Measurements from ENCODE around the gene CDH24. TPM values are rescaled to one million over a fixed set of nuclear protein-coding genes. Genes with fewer than 3 reads are reported as not detected.
"Not testable (repeated sequence)": the region's sequence is repeated elsewhere in the genome, so short reads cannot be mapped to it uniquely, and the experiment has no call there.

The CDH24 gene
- total and polyA plus RNA-seq, 5 donors = 0.95 to 2.5 (median 2.3) TPM

DNA sequence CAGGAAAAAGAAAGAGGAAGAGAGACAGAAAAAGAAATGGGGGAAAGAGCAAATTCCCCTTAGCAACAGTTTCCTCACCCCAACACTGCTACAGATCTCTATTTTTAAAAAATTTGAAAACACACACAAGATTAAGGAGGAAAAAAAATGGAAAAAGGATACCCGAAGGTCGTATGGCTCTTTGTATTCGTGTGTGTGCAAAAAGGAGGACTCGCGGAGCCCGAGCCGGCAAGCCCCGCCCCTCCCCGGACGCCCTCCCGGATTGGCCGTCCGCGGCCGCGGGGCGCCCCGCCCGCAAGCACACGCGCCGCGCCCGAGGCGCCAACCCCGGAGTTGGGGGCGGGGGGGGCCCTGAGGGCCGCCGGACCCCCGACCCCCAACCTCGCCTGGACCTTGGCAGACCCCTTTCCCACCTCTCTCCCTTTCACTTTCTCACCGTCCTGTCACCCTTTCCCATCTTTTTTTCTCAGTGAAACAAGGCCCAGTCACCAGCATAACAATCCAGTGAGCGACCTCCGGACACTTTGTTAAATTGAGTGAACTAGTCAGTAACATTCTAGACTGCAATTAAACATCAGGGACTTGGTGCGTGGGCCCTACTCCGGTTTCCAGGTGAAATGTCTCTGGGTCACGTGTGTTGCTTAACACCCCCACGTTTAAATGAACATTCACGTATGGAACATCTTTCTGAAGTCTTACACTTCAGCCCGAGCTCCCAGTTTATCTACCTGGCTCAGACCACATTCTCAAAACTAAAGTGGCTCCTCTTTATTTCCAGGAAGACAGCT, 47.2 kb downstream of the CDH24 start, which contains the start of gene C14orf93:
Gene C14orf93 (minus strand): TSS at position 205 of the 788 bp plus-strand sequence. CDS start 11,120 bp downstream, outside the sequence.
- peak within 1 kb of the TSS; percentile 87 for H3K27ac ChIP-seq (ENCODE audit: low read length)
- WGBS = 1% methylated on average over 40 of the region's 40 CpGs
- no peaks in the 10 kb centered on the region for H3K27me3 ChIP-seq (ENCODE audit: control insufficient read depth, insufficient read depth)
- intact Hi-C loops (cut with DNase I) = no loop called here
- H3K9me3 ChIP-seq (ENCODE audit: control insufficient read depth, low read length) = no peaks in the 10 kb centered on the region
- H3K4me1 ChIP-seq (ENCODE audit: control insufficient read depth, insufficient read depth, low read length) = no peaks in the 10 kb centered on the region
- H3K4me3 ChIP-seq (ENCODE audit: low read length) = peak within 1 kb of the TSS; percentile 90
- peak; percentile 85 to 95 (median 93) for DNase-seq
- peak; percentile 60 to 64 for ATAC-seq

DNA sequence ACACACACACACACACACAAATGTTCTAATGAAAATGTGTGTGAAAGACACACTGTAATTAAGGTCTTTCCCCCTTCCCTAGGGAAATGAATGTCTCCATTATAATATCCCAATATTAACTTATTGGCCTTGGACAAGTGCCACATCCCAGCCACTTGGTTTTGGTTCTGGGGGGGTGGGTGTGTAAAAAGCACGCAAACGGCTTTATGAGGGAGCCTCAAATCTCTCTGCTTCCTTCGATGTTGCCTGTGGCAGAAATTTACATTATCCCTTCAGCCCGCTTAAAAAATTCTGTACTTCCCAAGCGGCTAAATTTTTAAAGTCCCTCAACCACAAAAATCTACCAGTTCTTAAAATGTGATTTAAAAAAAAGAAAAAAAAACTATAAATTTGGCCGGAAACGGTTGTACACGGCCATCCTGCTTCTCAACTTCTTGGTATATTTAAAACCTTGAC, 47.8 kb downstream of the CDH24 start:
- intact Hi-C loops (cut with DNase I) = no loop called here

DNA sequence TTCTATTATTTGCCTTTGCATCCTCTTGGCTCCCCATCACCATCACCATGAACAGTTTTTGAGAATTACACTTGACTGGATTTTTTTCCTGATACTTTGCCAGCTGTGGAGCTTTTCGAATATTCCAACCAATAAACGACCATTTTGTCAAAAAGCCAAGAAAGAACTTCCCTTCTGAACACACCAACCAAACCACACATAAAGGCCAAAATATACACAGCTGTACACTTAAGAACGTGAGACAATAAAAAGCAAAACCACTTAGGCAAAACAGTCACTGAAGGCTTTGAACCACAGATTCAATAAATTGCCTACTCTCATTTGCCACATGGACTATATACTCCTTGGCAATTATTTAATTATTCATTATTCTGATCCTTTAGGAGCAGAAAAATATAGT, 48.5 kb downstream of the CDH24 start:
- Histone ChIP-seq H3K4me3 (ENCODE audit: low read length) (no peak overlapping the region), H3K27ac (ENCODE audit: low read length) (no peak overlapping the region)
- intact Hi-C loops (cut with DNase I) = no loop called here

More for the DNA sequence above, 47.8 kb downstream of the CDH24 start:
- 32% methylated on average over 8 of the region's 8 CpGs for WGBS
- ATAC-seq = no peak
- no peak for DNase-seq
- no peak overlapping the region for H3K27ac ChIP-seq (ENCODE audit: low read length)
- H3K4me1 ChIP-seq (ENCODE audit: control insufficient read depth, insufficient read depth, low read length) = no peaks in the 10 kb centered on the region
- H3K9me3 ChIP-seq (ENCODE audit: control insufficient read depth, low read length) = no peaks in the 10 kb centered on the region
- H3K4me3 ChIP-seq (ENCODE audit: low read length) = peak overlapping the region; percentile 90
- H3K27me3 ChIP-seq (ENCODE audit: control insufficient read depth, insufficient read depth) = no peaks in the 10 kb centered on the region

DNA sequence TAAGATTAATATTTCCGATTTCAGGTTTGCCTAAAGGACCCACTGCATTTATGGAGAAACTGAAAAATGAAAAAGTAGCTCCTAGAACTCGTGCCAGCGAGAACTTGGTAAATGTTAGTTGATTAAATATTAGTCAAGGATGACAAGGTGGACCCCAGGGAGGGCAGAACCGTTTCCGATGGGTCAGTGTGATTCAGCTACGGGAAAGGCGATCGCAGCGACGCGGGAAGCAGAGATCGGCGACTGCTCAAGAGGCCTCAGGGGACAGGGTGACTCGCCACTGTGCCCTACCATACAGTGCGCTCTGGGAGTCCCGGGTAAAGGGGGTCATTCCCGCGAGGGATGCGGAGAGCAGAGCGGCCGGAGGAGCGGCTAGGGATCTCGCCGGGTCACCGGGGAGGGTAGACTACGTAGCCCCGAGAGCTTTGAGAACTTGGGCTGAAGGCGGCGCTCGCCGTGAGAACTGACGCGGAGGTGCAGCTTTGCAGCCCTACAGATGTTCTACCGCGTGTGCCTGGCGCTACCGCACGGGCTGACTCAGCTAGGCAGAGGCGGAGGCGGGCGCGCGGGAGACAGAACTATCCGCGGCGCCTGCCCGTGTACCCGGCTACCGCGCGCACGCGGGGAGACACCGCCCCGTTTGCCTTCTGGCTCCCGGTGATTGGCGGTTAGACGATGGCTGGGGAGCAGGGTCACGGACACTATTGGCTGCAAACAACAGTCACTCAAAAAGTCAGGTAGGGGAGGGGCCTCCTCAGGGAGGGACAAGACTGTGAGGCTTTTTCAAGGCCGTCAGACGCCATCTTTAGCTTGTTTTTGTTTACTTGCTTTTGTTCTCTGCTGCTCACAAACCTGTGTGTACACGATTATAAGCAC, 50.5 kb downstream of the CDH24 start:
- H3K4me1 ChIP-seq (ENCODE audit: control insufficient read depth, insufficient read depth, low read length) = no peaks in the 10 kb centered on the region
- WGBS = under 1% methylated on average over 62 of the region's 62 CpGs
- ATAC-seq (peak; percentile 99), DNase-seq (peak; percentile 96 to 98 (median 97))
- intact Hi-C loops (cut with DNase I) = no loop called here
- peak overlapping the region; percentile 97 for H3K27ac ChIP-seq (ENCODE audit: low read length)
- peak overlapping the region; percentile 65 for H3K4me3 ChIP-seq (ENCODE audit: low read length)
- no peaks in the 10 kb centered on the region for H3K9me3 ChIP-seq (ENCODE audit: control insufficient read depth, low read length)
- H3K27me3 ChIP-seq (ENCODE audit: control insufficient read depth, insufficient read depth) = no peaks in the 10 kb centered on the region

More for the DNA sequence above, 48.5 kb downstream of the CDH24 start:
- WGBS = 36% methylated on average over 3 of the region's 3 CpGs
- Histone ChIP-seq H3K9me3 (ENCODE audit: control insufficient read depth, low read length) (no peaks in the 10 kb centered on the region), H3K4me1 (ENCODE audit: control insufficient read depth, insufficient read depth, low read length) (no peaks in the 10 kb centered on the region), H3K27me3 (ENCODE audit: control insufficient read depth, insufficient read depth) (no peaks in the 10 kb centered on the region)
- DNase-seq (no peak), ATAC-seq (no peak)

DNA sequence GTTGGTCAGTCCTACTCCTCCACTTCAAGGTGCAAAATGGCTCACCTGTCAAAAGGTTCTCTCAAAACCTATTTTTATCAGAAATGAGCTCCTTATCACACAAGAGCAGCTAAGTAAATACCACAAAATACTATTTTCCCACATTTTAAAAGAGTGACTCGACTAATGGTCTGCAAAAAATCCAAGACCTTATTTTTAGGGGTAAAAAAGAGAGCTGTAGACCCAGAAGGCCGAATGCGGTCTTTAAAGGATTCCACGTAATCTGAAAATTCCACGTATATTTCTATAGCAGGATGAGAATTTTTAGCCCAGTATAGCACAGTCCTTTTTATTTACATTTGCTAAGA, 51.2 kb downstream of the CDH24 start:
- Histone ChIP-seq H3K27me3 (ENCODE audit: control insufficient read depth, insufficient read depth) (no peaks in the 10 kb centered on the region), H3K4me1 (ENCODE audit: control insufficient read depth, insufficient read depth, low read length) (no peaks in the 10 kb centered on the region), H3K4me3 (ENCODE audit: low read length) (peak overlapping the region; percentile 65), H3K9me3 (ENCODE audit: control insufficient read depth, low read length) (no peaks in the 10 kb centered on the region), H3K27ac (ENCODE audit: low read length) (no peak overlapping the region)
- intact Hi-C loops (cut with DNase I) = no loop called here
- WGBS = 61% methylated on average over 5 of the region's 5 CpGs
- ATAC-seq (no peak), DNase-seq (no peak)

DNA sequence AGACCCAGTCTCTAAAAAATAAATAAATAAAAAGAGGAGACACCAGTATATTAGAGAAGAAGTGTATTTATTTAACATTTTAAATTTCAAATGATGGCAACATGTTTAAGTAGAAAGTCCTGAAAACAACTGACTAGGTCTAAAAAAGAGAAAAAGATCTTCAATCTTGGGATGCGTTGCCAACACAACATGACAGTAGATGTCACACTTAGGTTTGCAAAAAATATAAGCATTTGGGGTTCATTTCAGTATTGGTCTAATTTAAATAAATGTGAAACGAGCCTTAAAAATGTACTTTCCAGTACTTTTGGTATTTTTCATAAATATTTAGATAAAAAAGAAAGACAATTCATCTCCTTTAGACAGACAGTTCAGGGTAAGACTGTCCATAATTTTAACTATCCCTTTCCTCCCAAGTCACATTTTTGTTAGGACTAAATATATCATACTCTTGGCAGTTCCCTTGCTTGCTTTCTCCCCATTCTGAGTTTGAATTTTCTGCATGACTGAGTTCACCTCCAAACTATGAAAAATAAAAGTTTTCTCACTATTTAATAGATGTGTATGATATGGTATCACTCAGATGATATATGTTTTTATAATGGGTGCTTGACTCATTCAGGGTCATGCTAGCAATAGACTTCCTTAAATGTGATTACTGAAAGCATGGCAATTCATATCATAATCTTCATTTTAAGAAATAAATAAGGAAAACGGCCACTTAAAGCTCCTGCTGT, 51.7 kb downstream of the CDH24 start:
- Histone ChIP-seq H3K27me3 (ENCODE audit: control insufficient read depth, insufficient read depth) (no peaks in the 10 kb centered on the region), H3K27ac (ENCODE audit: low read length) (no peak overlapping the region), H3K4me1 (ENCODE audit: control insufficient read depth, insufficient read depth, low read length) (no peaks in the 10 kb centered on the region), H3K9me3 (ENCODE audit: control insufficient read depth, low read length) (no peaks in the 10 kb centered on the region), H3K4me3 (ENCODE audit: low read length) (no peak overlapping the region)
- DNase-seq = no peak
- ATAC-seq = no peak
- intact Hi-C loops (cut with DNase I) = no loop called here
- WGBS = 78% methylated on average over 3 of the region's 3 CpGs

DNA sequence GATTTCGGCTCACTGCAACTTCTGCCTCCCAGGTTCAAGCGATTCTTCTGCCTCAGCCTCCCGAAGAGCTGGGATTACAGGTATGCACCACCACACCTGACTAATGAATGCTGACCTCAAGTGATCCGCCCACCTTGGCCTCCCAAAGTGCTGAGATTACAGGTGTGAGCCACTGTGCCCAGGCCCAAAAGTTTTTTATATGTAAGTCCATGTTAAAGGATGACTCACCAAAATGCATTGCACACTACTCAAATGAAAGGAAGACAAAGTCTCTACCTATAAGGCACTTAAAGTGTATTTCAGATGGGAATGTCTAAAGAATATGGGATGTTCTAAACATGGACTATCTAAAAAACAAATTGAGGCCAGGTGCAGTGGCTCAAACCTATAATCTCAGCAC, 53.0 kb downstream of the CDH24 start:
- H3K27ac ChIP-seq (ENCODE audit: low read length); intact Hi-C loops (cut with DNase I); H3K9me3 ChIP-seq (ENCODE audit: control insufficient read depth, low read length); ATAC-seq; H3K27me3 ChIP-seq (ENCODE audit: control insufficient read depth, insufficient read depth); H3K4me3 ChIP-seq (ENCODE audit: low read length); H3K4me1 ChIP-seq (ENCODE audit: control insufficient read depth, insufficient read depth, low read length); DNase-seq: not testable (repeated sequence)
- 98% methylated on average over 4 of the region's 4 CpGs for WGBS

DNA sequence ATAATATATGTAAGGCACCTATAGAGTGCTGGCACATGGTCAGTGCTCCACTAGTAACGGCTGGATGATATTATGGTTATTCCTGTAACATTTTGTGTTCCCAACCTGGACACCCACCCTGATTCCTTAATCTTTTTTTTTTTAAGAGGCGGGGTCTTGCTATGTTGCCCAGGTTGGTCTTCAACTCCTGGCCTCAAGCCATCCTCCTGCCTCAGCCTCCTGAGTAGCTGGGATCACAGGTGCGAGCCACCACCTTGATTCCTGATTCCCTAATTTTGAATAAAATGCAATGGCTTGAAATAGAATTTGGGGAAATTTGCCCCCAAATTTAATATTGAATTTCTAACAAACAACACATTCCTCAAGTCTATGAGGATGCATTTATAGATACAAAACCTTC, 54.7 kb downstream of the CDH24 start:
- 95% methylated on average over 3 of the region's 3 CpGs for WGBS
- intact Hi-C loops (cut with DNase I) = no loop called here

DNA sequence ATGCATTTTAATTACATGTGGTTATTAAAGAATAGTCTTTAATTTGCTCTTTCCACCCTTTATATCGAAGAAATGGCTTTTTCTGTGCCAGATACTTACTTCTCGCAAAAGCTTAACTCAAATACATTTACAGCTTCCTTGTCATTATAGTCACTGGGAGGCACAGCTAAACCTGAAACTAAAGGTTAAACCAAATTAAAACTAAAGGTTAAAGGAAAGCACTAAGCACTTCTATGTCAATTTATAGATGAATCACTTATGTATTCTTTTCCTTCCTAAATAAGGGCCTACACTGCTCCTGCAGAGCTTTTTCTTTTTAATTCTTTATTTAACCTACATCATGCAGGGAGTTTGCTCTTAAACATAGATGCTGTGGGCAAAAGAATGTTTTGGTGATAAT, 56.5 kb downstream of the CDH24 start:
- H3K4me3 ChIP-seq (ENCODE audit: low read length) = no peak overlapping the region
- WGBS = 98% methylated on average over 2 of the region's 2 CpGs
- H3K9me3 ChIP-seq (ENCODE audit: control insufficient read depth, low read length) = no peaks in the 10 kb centered on the region
- intact Hi-C loops (cut with DNase I) = no loop called here
- ATAC-seq (no peak), DNase-seq (no peak)
- peaks cover 2% of the 10 kb centered on the region for H3K4me1 ChIP-seq (ENCODE audit: control insufficient read depth, insufficient read depth, low read length)
- H3K27me3 ChIP-seq (ENCODE audit: control insufficient read depth, insufficient read depth) = no peaks in the 10 kb centered on the region
- H3K27ac ChIP-seq (ENCODE audit: low read length) = no peak overlapping the region

More for the DNA sequence above, 54.7 kb downstream of the CDH24 start:
- Histone ChIP-seq H3K27me3 (ENCODE audit: control insufficient read depth, insufficient read depth) (no peaks in the 10 kb centered on the region), H3K4me1 (ENCODE audit: control insufficient read depth, insufficient read depth, low read length) (peaks cover 2% of the 10 kb centered on the region), H3K9me3 (ENCODE audit: control insufficient read depth, low read length) (no peaks in the 10 kb centered on the region), H3K27ac (ENCODE audit: low read length) (no peak overlapping the region), H3K4me3 (ENCODE audit: low read length) (no peak overlapping the region)
- ATAC-seq (no peak), DNase-seq (no peak)

DNA sequence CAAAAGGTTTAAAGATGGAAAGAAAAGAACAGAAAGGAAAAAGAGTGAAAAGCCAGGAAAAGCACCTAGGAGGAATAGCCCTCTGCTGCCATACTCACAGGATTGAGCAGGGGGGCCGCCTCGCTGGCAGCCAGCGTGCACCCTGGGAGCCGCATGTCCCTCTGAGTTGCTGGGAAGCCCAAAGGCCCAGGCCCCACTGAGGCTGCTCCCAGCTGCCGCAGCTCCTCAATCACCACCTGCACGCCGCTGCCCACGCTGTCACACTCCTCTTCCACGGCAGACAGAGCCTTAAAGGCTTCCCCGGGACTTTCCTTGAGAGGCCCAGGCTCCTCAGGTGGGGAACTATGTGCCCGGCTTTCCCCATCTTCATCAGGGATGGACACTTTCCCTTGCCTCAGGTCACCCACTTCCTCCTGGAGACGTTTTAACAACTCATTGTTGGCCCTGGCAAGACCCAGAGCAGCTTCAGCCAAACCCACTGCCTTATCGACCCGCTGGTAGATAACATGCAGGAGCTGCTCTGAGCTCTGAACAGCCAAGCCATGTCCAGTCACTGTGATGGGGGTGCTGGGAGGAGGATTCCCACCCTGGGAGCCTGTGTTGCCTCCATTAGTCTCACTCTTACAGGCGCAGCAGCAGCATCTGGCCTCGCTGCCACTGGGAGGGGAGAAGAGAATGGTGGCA, 58.8 kb downstream of the CDH24 start:
- peaks cover 2% of the 10 kb centered on the region for H3K4me1 ChIP-seq (ENCODE audit: control insufficient read depth, insufficient read depth, low read length)
- DNase-seq (no peak), ATAC-seq (peak; percentile 46 to 50)
- 71% methylated on average over 16 of the region's 16 CpGs for WGBS
- no peak overlapping the region for H3K27ac ChIP-seq (ENCODE audit: low read length)
- no peak overlapping the region for H3K4me3 ChIP-seq (ENCODE audit: low read length)
- H3K9me3 ChIP-seq (ENCODE audit: control insufficient read depth, low read length) = no peaks in the 10 kb centered on the region
- H3K27me3 ChIP-seq (ENCODE audit: control insufficient read depth, insufficient read depth) = no peaks in the 10 kb centered on the region
- intact Hi-C loops (cut with DNase I) = no loop called here

Data from right cardiac atrium (tissue), 5 donors.